ENCODE results near the gene TSC1. TPM values are rescaled to one million over a fixed set of nuclear protein-coding genes. Genes with fewer than 3 reads are reported as not detected.

TSC1 gene
- total RNA-seq, 4 donors from 2014 or later, result 29.7 to 55.3 (median 44.0) TPM

DNA sequence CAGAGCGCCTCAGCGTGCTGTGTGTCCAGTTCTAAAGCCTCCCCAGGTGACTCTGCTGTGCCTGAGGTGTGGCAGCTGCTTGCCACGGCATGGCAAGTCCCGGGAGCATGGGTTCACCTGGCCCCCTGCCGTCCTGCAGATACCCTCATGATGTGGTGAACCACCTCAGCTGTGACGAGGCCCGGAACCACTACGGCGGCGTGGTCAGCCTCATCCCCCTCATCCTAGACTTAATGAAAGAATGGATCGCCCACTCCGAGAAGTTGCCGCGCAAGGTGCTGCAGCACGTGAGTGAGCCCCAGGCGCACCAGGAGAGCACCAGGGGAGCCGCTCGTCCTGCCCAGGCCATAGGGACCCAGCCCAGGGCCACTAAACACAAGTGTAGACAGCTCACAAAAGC lies 56.3 kb downstream of the TSC1 start:
- no peaks in the 10 kb centered on the region for H3K36me3 ChIP-seq
- no peaks in the 10 kb centered on the region for H3K27me3 ChIP-seq
- no peaks in the 10 kb centered on the region for H3K9me3 ChIP-seq
- TF ChIP-seq, protein P1, sequence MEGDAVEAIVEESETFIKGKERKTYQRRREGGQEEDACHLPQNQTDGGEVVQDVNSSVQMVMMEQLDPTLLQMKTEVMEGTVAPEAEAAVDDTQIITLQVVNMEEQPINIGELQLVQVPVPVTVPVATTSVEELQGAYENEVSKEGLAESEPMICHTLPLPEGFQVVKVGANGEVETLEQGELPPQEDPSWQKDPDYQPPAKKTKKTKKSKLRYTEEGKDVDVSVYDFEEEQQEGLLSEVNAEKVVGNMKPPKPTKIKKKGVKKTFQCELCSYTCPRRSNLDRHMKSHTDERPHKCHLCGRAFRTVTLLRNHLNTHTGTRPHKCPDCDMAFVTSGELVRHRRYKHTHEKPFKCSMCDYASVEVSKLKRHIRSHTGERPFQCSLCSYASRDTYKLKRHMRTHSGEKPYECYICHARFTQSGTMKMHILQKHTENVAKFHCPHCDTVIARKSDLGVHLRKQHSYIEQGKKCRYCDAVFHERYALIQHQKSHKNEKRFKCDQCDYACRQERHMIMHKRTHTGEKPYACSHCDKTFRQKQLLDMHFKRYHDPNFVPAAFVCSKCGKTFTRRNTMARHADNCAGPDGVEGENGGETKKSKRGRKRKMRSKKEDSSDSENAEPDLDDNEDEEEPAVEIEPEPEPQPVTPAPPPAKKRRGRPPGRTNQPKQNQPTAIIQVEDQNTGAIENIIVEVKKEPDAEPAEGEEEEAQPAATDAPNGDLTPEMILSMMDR (IDR thresholded peaks at IDR 0.05), result no peak
- no peak for TF ChIP-seq POLR2A (IDR thresholded peaks at IDR 0.05)
- no peak for DNase-seq
- H3K4me3 ChIP-seq, result no peak overlapping the region
- H3K4me1 ChIP-seq, result no peaks in the 10 kb centered on the region
- intact Hi-C loops (cut with DNase I; ENCODE audit: low total_unique reads), result no loop called here
- no peak overlapping the region for H3K27ac ChIP-seq

- DNase-seq, result no peak
- no peaks in the 10 kb centered on the region for H3K36me3 ChIP-seq
- H3K4me1 ChIP-seq, result no peaks in the 10 kb centered on the region
- no peak overlapping the region for H3K4me3 ChIP-seq
- H3K9me3 ChIP-seq, result no peaks in the 10 kb centered on the region
- intact Hi-C loops (cut with DNase I; ENCODE audit: low total_unique reads), result no loop called here
- TF ChIP-seq, protein P1 (IDR thresholded peaks at IDR 0.05), result no peak
- TF ChIP-seq POLR2A (IDR thresholded peaks at IDR 0.05), result no peak
- H3K27me3 ChIP-seq, result no peaks in the 10 kb centered on the region
- no peak overlapping the region for H3K27ac ChIP-seq
Measured at GRCh38 chr9:132887181-132888120, 57.0 kb downstream of the TSC1 start.

DNA sequence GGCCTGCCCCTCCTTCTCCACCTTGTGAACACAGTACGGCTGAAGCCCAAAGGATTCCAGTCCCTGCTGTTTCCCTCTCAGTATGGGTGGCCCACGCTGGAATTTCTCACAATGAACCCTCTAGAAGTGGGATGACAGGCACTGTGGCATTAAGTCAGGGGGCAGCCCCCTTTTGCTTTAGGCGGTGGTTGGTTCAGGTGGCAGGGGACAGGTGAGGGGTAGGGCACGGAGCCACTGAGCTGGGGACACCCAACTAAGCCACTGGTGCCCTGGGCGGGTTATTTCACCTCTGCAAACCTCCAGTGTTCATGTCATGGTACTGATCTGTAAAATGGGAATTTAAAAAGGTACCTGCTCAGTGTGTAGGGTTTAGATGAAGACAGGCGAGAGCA lies 58.1 kb downstream of the TSC1 start:
- TF ChIP-seq, protein P1 (IDR thresholded peaks at IDR 0.05), result no peak
- TF ChIP-seq POLR2A (IDR thresholded peaks at IDR 0.05), result no peak
- Histone ChIP-seq H3K27me3 (no peaks in the 10 kb centered on the region), H3K9me3 (no peaks in the 10 kb centered on the region), H3K4me3 (no peak overlapping the region), H3K36me3 (no peaks in the 10 kb centered on the region), H3K4me1 (no peaks in the 10 kb centered on the region), H3K27ac (no peak overlapping the region)
- no peak for DNase-seq
- intact Hi-C loops (cut with DNase I; ENCODE audit: low total_unique reads), result no loop called here

DNA sequence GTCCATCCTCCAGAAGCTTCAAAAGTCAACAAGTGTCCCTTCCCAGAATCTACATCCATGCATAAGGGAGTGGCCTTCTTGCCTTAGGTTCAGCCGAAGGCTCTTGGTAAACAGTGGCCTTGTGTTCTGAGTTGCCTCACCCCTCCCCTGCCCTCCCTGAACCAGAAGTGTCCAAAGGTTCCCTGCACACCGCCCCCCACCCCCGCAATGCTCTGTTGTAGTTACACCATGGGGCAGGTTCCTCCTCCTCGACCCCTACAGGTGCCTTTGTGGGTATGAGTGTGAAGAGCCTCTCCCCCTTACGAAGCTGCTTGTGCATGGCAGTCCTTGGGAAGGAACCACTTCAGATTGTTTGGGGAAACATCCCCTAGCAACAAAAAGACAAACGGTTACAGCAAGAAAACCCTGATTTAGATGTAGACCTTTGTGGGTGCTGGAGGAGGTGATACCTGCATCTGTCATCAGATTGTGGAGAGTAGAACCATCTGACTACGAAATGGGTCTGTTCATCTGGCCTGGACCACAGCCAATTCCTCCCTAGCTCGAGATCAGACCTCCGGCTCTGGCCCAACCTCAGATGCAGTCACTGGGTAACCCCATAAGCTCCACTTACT lies 58.6 kb downstream of the TSC1 start:
- intact Hi-C loops (cut with DNase I; ENCODE audit: low total_unique reads), result no loop called here
- H3K36me3 ChIP-seq, result no peaks in the 10 kb centered on the region
- no peak for DNase-seq

More for the DNA sequence above, 58.6 kb downstream of the TSC1 start:
- H3K27me3 ChIP-seq, result no peaks in the 10 kb centered on the region
- H3K4me3 ChIP-seq, result no peak overlapping the region
- H3K4me1 ChIP-seq, result no peaks in the 10 kb centered on the region
- no peaks in the 10 kb centered on the region for H3K9me3 ChIP-seq
- TF ChIP-seq, protein P1 (IDR thresholded peaks at IDR 0.05), result no peak
- TF ChIP-seq POLR2A (IDR thresholded peaks at IDR 0.05), result no peak
- no peak overlapping the region for H3K27ac ChIP-seq

All from uterus (tissue), 4 donors.